HEK293 (cell line): ENCODE results near the gene AQP10.

Source experiments
- CTCF ChIA-PET: fragments of 350-600 bp; formaldehyde crosslinking; extraction: SDS; loops from one replicate; lab custom pipeline; 2021; ENCODE audit warnings: antibody characterized with exemption; lab: Yijun Ruan, JAX
- POLR2A ChIA-PET: fragments of 300-600 bp; formaldehyde crosslinking; extraction: SDS; loops from one replicate; lab custom pipeline; 2020; ENCODE audit warnings: antibody characterized with exemption, inconsistent platforms; lab: Yijun Ruan, JAX
- H3K27ac ChIP-seq: fragments of 200-500 bp; sonication (Bioruptor generic); 2 replicates; pipeline ENCODE4 v1.5.1; 2014; ENCODE audit warnings: low read depth, low read length, control low read depth, inconsistent platforms; ENCODE audit errors: extremely low read depth
- H3K36me3 ChIP-seq, 2 experiments: fragments of 200-500 bp in 1 of 2; sonication (Bioruptor generic) in 1 of 2; 1 replicate in 1 of 2; 2 replicates in 1 of 2; pipeline ENCODE4 v1.5.1; 2014 to 2017; ENCODE audit warnings: inconsistent platforms in 2 of 2, low read length in 2 of 2; ENCODE audit not compliant: control insufficient read depth in 2 of 2, insufficient read depth in 1 of 2
- H3K4me1 ChIP-seq: fragments of 200-500 bp; sonication (Bioruptor generic); 2 replicates; pipeline ENCODE4 v1.5.1; 2014; ENCODE audit warnings: mild to moderate bottlenecking, low read length, inconsistent platforms; ENCODE audit not compliant: control insufficient read depth, insufficient read depth
- H3K4me3 ChIP-seq: 2 replicates; pipeline ENCODE4 v1.5.1; 2011; ENCODE audit warnings: low read depth, mild to moderate bottlenecking, control low read depth, low read length, moderate library complexity
- H3K9me3 ChIP-seq: fragments of 200-500 bp; sonication (Bioruptor generic); 2 replicates; pipeline ENCODE4 v1.5.1; 2014; ENCODE audit warnings: low read depth, low read length, inconsistent platforms; ENCODE audit not compliant: control insufficient read depth, insufficient read depth
- CTCF ChIP-seq: fragments of 450-650 bp; formaldehyde crosslinking; IDR thresholded peaks from 2 replicates; pipeline ENCODE4 v1.5.1; 2016; ENCODE audit warnings: missing biosample characterization, missing genetic modification characterization
- EGR2 ChIP-seq: fragments of 450-650 bp; formaldehyde crosslinking; IDR thresholded peaks from 2 replicates; pipeline ENCODE4 v1.5.1; 2016; ENCODE audit warnings: low read depth, missing biosample characterization, missing genetic modification characterization
- HOXA7 ChIP-seq: sonication (generic); formaldehyde crosslinking; IDR thresholded peaks from 2 replicates; pipeline ENCODE4 v1.8.1; 2022; ENCODE audit warnings: missing genetic modification reagents, borderline replicate concordance
- SP7 ChIP-seq: fragments of 450-650 bp; formaldehyde crosslinking; IDR thresholded peaks from 2 replicates; pipeline ENCODE4 v1.5.1; 2016; ENCODE audit warnings: missing biosample characterization, missing genetic modification characterization
- TRIM28 ChIP-seq: IDR thresholded peaks from 2 replicates; pipeline ENCODE4 v1.6.1; 2011; ENCODE audit warnings: low read length, control low read depth, borderline replicate concordance
- ZBTB1 ChIP-seq: fragments of 450-650 bp; formaldehyde crosslinking; IDR thresholded peaks from 2 replicates; pipeline ENCODE4 v1.5.1; 2016; ENCODE audit warnings: missing biosample characterization, missing genetic modification characterization
- ZBTB17 ChIP-seq: fragments of 450-650 bp; formaldehyde crosslinking; IDR thresholded peaks from 2 replicates; pipeline ENCODE4 v1.5.1; 2016; ENCODE audit warnings: missing biosample characterization, missing genetic modification characterization
- ZFHX2 ChIP-seq: fragments of 450-650 bp; formaldehyde crosslinking; conservative IDR thresholded peaks from 2 replicates; pipeline ENCODE4 v1.5.1; 2016; ENCODE audit warnings: missing biosample characterization, missing genetic modification characterization
- ZNF16 ChIP-seq: fragments of 450-650 bp; formaldehyde crosslinking; IDR thresholded peaks from 2 replicates; pipeline ENCODE4 v1.5.1; 2016; ENCODE audit warnings: low read depth, missing biosample characterization, missing genetic modification characterization
- ZNF202 ChIP-seq: fragments of 450-650 bp; formaldehyde crosslinking; IDR thresholded peaks from 2 replicates; pipeline ENCODE4 v1.5.1; 2016; ENCODE audit warnings: missing biosample characterization, missing genetic modification characterization, borderline replicate concordance
- ZNF521 ChIP-seq: fragments of 450-650 bp; formaldehyde crosslinking; IDR thresholded peaks from 2 replicates; pipeline ENCODE4 v1.5.1; 2017; ENCODE audit warnings: missing biosample characterization, mild to moderate bottlenecking, missing genetic modification characterization
- ZNF529 ChIP-seq: fragments of 450-650 bp; formaldehyde crosslinking; IDR thresholded peaks from 2 replicates; pipeline ENCODE4 v1.5.1; 2017; ENCODE audit warnings: missing genetic modification characterization, missing biosample characterization; ENCODE audit not compliant: insufficient replicate concordance
- ZNF596 ChIP-seq: fragments of 450-650 bp; IDR thresholded peaks from 2 replicates; pipeline ENCODE4 v1.5.0; 2018; ENCODE audit warnings: missing biosample characterization, mild to moderate bottlenecking, missing genetic modification characterization, moderate library complexity
- ZNF654 ChIP-seq: fragments of 450-650 bp; formaldehyde crosslinking; IDR thresholded peaks from 2 replicates; pipeline ENCODE4 v1.5.1; 2016; ENCODE audit warnings: low read depth, missing biosample characterization, missing genetic modification characterization
- ZNF658 ChIP-seq: fragments of 450-650 bp; formaldehyde crosslinking; IDR thresholded peaks from 2 replicates; pipeline ENCODE4; 2016; ENCODE audit warnings: missing biosample characterization, missing genetic modification characterization
- ZNF692 ChIP-seq: fragments of 450-650 bp; formaldehyde crosslinking; IDR thresholded peaks from 2 replicates; pipeline ENCODE4 v1.5.1; 2016; ENCODE audit warnings: missing biosample characterization, missing genetic modification characterization
- ZNF776 ChIP-seq: fragments of 450-650 bp; formaldehyde crosslinking; IDR thresholded peaks from 2 replicates; pipeline ENCODE4 v1.5.0; 2017; ENCODE audit warnings: missing biosample characterization, missing genetic modification characterization, borderline replicate concordance
- ZNF830 ChIP-seq: fragments of 450-650 bp; IDR thresholded peaks from 2 replicates; pipeline ENCODE4 v1.5.0; 2018; ENCODE audit warnings: missing biosample characterization, missing genetic modification characterization, low read depth, mild to moderate bottlenecking, moderate library complexity

The AQP10 gene

DNA sequence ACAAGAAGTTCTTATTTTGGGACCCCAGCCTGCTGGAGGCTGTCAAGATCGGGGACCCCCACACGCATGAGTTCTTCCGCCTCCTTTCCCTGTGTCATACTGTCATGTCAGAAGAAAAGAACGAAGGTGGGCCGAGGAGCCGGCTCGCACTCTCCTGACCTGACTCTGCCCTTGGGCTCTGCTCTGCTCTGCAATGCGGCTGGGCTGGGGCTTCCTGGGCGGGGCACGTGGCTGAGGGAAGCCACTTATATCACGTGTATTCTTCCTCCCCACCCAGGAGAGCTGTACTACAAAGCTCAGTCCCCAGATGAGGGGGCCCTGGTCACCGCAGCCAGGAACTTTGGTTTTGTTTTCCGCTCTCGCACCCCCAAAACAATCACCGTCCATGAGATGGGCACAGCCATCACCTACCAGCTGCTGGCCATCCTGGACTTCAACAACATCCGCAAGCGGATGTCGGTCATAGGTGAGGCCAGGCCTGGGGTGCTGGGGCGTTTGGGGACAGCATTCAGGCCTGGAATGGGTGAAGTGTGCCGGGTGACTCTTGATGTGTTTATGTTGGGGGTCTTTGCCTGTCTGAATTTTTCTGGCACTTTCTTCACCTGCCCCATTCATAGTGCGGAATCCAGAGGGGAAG is 22.1 kb downstream of the AQP10 start:
- Histone ChIP-seq H3K4me3 (no peak overlapping the region), H3K9me3 (no peaks in the 10 kb centered on the region)
- CTCF ChIA-PET: interaction anchor here (1.3 to 5.1 kb wide), 3 partner anchors 8 to 204 kb away, joined by 4 to 43 read pairs (median 5); no protein-coding TSS in a partner anchor
- TF ChIP-seq ZNF596 (no peak), ZNF521 (tag by site-specific recombination) (no peak), ZNF658 (tag by site-specific recombination) (no peak), ZNF776 (tag by site-specific recombination) (no peak)
- TF ChIP-seq, all 188 proteins: peak for 0
- peaks cover 10 to 96% of the 10 kb centered on the region in 2 experiments; a peak in 2 of 3 replicates for H3K36me3 ChIP-seq
- POLR2A ChIA-PET: interaction anchor here (1.1 kb wide), 1 partner anchor 9 kb away, joined by 4 read pairs; no protein-coding TSS in a partner anchor
- no peak overlapping the region for H3K27ac ChIP-seq
- no peaks in the 10 kb centered on the region for H3K4me1 ChIP-seq

- TF ChIP-seq ZBTB17 (tag by site-specific recombination) (no peak), ZNF654 (tag by site-specific recombination) (peak; percentile 37), TRIM28 (no peak), SP7 (tag by site-specific recombination) (no peak), ZNF529 (no peak), ZBTB1 (tag by site-specific recombination) (no peak), CTCF (tag by site-specific recombination) (peak; percentile 33; the same call in 1 of the 2 replicates), ZNF16 (tag by site-specific recombination) (no peak), HOXA7 (no peak), ZNF692 (tag by site-specific recombination) (peak; percentile 42; the same call in 1 of the 2 replicates), ZNF202 (no peak), EGR2 (peak; percentile 64), ZNF830 (no peak), ZFHX2 (tag by site-specific recombination) (peak; percentile 70)
- Histone ChIP-seq H3K27ac (no peak overlapping the region), H3K4me3 (no peak overlapping the region), H3K36me3 (peaks cover 7 to 93% of the 10 kb centered on the region in 2 experiments; a peak in 2 of 3 replicates), H3K4me1 (no peaks in the 10 kb centered on the region), H3K9me3 (no peaks in the 10 kb centered on the region)
- ChIA-PET POLR2A (no interaction called here), CTCF (interaction anchor here (0.6 to 5.1 kb wide), 14 partner anchors 10 to 193 kb away, joined by 3 to 43 read pairs (median 3); partner anchors contain the start of genes ATP8B2 and HAX1)
These were observed 24.3 kb downstream of the AQP10 start for GRCh38 chr1:154344977-154345837.
